HG03460 (cell line): Measurements from ENCODE around the gene SLC6A16.
"Not testable (repeated sequence)": the region's sequence is repeated elsewhere in the genome, so short reads cannot be mapped to it uniquely, and the experiment has no call there.

ENCODE experiments used
- ATAC-seq: cut with Tn5 transposase; IDR thresholded peaks from one replicate; pipeline ENCODE4 v1.9.1; 2021; ENCODE audit not compliant: unreplicated experiment

The SLC6A16 gene

GRCh38 chr19:49347191-49347590 is 22.2 kb upstream of the SLC6A16 start:
- no peak for ATAC-seq

GRCh38 chr19:49344505-49345423 is 19.8 kb upstream of the SLC6A16 start:
- ATAC-seq: no peak

GRCh38 chr19:49343123-49343522 is 18.1 kb upstream of the SLC6A16 start:
- no peak for ATAC-seq

- no peak for ATAC-seq
These were observed 17.3 kb upstream of the SLC6A16 start for GRCh38 chr19:49342291-49342721.

GRCh38 chr19:49340865-49341718 is 16.1 kb upstream of the SLC6A16 start:
- no peak for ATAC-seq

- peak; percentile 53 for ATAC-seq
These were observed 15.3 kb upstream of the SLC6A16 start for GRCh38 chr19:49340069-49340864.

GRCh38 chr19:49339301-49340068 is 14.5 kb upstream of the SLC6A16 start:
- no peak for ATAC-seq

- no peak for ATAC-seq
These were observed 13.8 kb upstream of the SLC6A16 start for GRCh38 chr19:49338691-49339300.

- no peak for ATAC-seq
These were observed 13.2 kb upstream of the SLC6A16 start for GRCh38 chr19:49338023-49338677.

- no peak for ATAC-seq
These were observed 12.5 kb upstream of the SLC6A16 start for GRCh38 chr19:49337267-49338022.

GRCh38 chr19:49336482-49337266 is 11.7 kb upstream of the SLC6A16 start:
- no peak for ATAC-seq

- no peak for ATAC-seq
These were observed 10.9 kb upstream of the SLC6A16 start for GRCh38 chr19:49335784-49336481.

GRCh38 chr19:49335071-49335783 is 10.2 kb upstream of the SLC6A16 start, which contains the start of gene CD37:
TSS of gene CD37 (plus strand) at chr19:49335406. CDS start at chr19:49335541, 135 bp downstream.
- ATAC-seq: no peak

- ATAC-seq: peak; percentile 44
These were observed 8.9 kb upstream of the SLC6A16 start for GRCh38 chr19:49333811-49334288.

- no peak for ATAC-seq
These were observed 8.4 kb upstream of the SLC6A16 start for GRCh38 chr19:49333418-49333805.

- ATAC-seq: not testable (repeated sequence)
These were observed 7.9 kb upstream of the SLC6A16 start for GRCh38 chr19:49332691-49333417.
